Stomach (tissue), 19 donors: ENCODE measurements around the gene ZNF324. TPM values are rescaled to one million over a fixed set of nuclear protein-coding genes. Genes with fewer than 3 reads are reported as not detected.
A peak's percentile ranks its signal among the peaks of the same experiment; 100 is the strongest.

Source experiments
- DNase-seq, 2 donors: peaks; one replicate each; pipeline versions ENCODE4 v3.0.0 to v3.0.0-alpha.2; 2013 to 2019
- H3K27ac ChIP-seq, 5 donors: fragments of 200-600 bp in 4 of 5; sonication (generic) in 4 of 5; one replicate each; pipeline ENCODE4 v1.5.1; 2013 to 2019; ENCODE audit warnings: mild to moderate bottlenecking in 1 of 5, moderate library complexity in 1 of 5
- H3K27me3 ChIP-seq, 3 donors: fragments of 200-600 bp; sonication (generic); one replicate each; pipeline ENCODE4 v1.5.1; 2017 to 2019; ENCODE audit warnings: mixed run types in 1 of 3
- H3K36me3 ChIP-seq, 4 donors: fragments of 200-600 bp; sonication (generic); 1 replicate in 3 of 4; 2 replicates in 1 of 4; pipeline ENCODE4 v1.5.1; 2016 to 2019
- H3K4me1 ChIP-seq, 4 donors: fragments of 200-600 bp; sonication (generic); one replicate each; pipeline ENCODE4 v1.5.1; 2016 to 2019
- H3K4me3 ChIP-seq, 4 donors: fragments of 200-600 bp; sonication (generic) in 3 of 4; one replicate each; pipeline ENCODE4 v1.5.1; 2016 to 2019; ENCODE audit warnings: mild to moderate bottlenecking in 1 of 4
- H3K9me3 ChIP-seq, 4 donors: fragments of 200-600 bp; sonication (generic); one replicate each; pipeline ENCODE4 v1.5.1; 2016 to 2019
- CTCF ChIP-seq, 7 experiments: fragments of 450-650 bp in 4 of 7; fragments of 200-600 bp in 3 of 7; sonication (generic) in 3 of 7; IDR thresholded peaks; one replicate each; pipeline ENCODE4 v1.5.1; 2016 to 2019; ENCODE audit warnings: antibody characterized with exemption in 7 of 7, control low read depth in 2 of 7, mild to moderate bottlenecking in 1 of 7
- EP300 ChIP-seq: sonication (generic); formaldehyde crosslinking; IDR thresholded peaks from one replicate; pipeline ENCODE4 v1.6.1; 2017; ENCODE audit warnings: antibody characterized with exemption
- POLR2A ChIP-seq, 4 donors: fragments of 450-650 bp; IDR thresholded peaks; one replicate each; pipeline ENCODE4 v1.6.1; 2016; ENCODE audit warnings: antibody characterized with exemption in 4 of 4, control low read depth in 2 of 4, mild to moderate bottlenecking in 1 of 4, moderate library complexity in 1 of 4
- POLR2AphosphoS5 ChIP-seq, 3 donors: sonication (generic); formaldehyde crosslinking; IDR thresholded peaks; one replicate each; pipeline ENCODE4 v1.6.1; 2016; ENCODE audit warnings: antibody characterized with exemption in 3 of 3
- WGBS, 5 donors: extraction: QIAGEN DNeasy Blood & Tissue Kit in 3 of 5; methylation state at CpG; one replicate each; pipeline versions ENCODE4 v1.1.5 to v1.1.7; 2013 to 2018; 5-methylcytosine and 5-hydroxymethylcytosine counted together
- intact Hi-C: fragments of 100-400 bp; cut with DNase I; formaldehyde crosslinking; loops from one replicate; pipeline ENCODE4 v1.15.1; 2023; ENCODE audit warnings: low total_unique reads
- long read RNA-seq, 10 donors: transcript quantifications; one replicate each; lab custom pipeline, GENCODE V29; 2026
- polyA plus RNA-seq, 3 donors: library from polyadenylated mRNA; stranded (reverse); fragments of 200-250 nt; gene quantifications; one replicate each; pipeline ENCODE4 v1.2.3, GENCODE V29; 2013
- total RNA-seq, 5 donors: library from RNA; depleted of rRNA; stranded (reverse); fragments of >200 nt; gene quantifications; one replicate each; pipeline versions ENCODE4 v1.1.0 to v1.2.3, GENCODE V29; 2014 to 2016
- donor health status: healthy with polysubstance abuse.
- donor health status: Bipolar disorder and iron deficiency.
- donor health status: healthy.

ZNF324 gene
- total RNA-seq = 10 to 100 TPM in 1 of 5 donors, 1 to 10 TPM in 4; 5.8 to 11.9 (median 8.5) TPM
- polyA plus RNA-seq = 1 to 10 TPM; 1.7 to 3.0 (median 2.3) TPM
- long read RNA-seq, donor 1, partial matches to known transcripts = 0 of 1 reads
- long read RNA-seq, donor 1, other reads (novel, unspliced or antisense) = 0 of 1 reads
- long read RNA-seq, donor 2, partial matches to known transcripts = 0 of 1 reads
- long read RNA-seq, donor 2, other reads (novel, unspliced or antisense) = 0 of 1 reads
- long read RNA-seq, donor 3, partial matches to known transcripts = 0 of 1 reads
- long read RNA-seq, donor 3, other reads (novel, unspliced or antisense) = 0 of 1 reads
- long read RNA-seq, donor 4 = 0 reads
- long read RNA-seq, donor 5, partial matches to known transcripts = 0 of 3 reads
- long read RNA-seq, donor 5, other reads (novel, unspliced or antisense) = 0 of 3 reads
- long read RNA-seq, donor 6, transcript ZNF324-201 (4 exons, 3,000 nt) = major isoform, 5 of 5 reads
- long read RNA-seq, donor 6, partial matches to known transcripts = 0 of 5 reads
- long read RNA-seq, donor 6, other reads (novel, unspliced or antisense) = 0 of 5 reads
- long read RNA-seq, donor 7, partial matches to known transcripts = 0 of 2 reads
- long read RNA-seq, donor 7, other reads (novel, unspliced or antisense) = 0 of 2 reads
- long read RNA-seq, donor 8, partial matches to known transcripts = 0 of 1 reads
- long read RNA-seq, donor 8, other reads (novel, unspliced or antisense) = 0 of 1 reads
- long read RNA-seq, donor 9, partial matches to known transcripts = 0 of 1 reads
- long read RNA-seq, donor 9, other reads (novel, unspliced or antisense) = 0 of 1 reads
- long read RNA-seq, donor 10 = 0 reads

GRCh38 chr19:58466760-58467589 lies at the start of gene ZNF324:
Gene ZNF324, plus strand, starts transcription at chr19:58467080. Its CDS starts 2,106 bp downstream, at chr19:58469186.
- DNase-seq = peak; percentile 99
- H3K4me3 ChIP-seq = peak within 1 kb of the TSS; percentile 87 to 100 (median 99)
- H3K4me1 ChIP-seq = peaks cover 14 to 26% (median 23%) of the 10 kb centered on the region in 4 donors
- no peaks in the 10 kb centered on the region for H3K9me3 ChIP-seq
- WGBS, 5 donors = 0 to 1% (median 0%) methylated on average over 24 to 92 of the region's 92 CpGs
- no peaks in the 10 kb centered on the region for H3K27me3 ChIP-seq
- intact Hi-C loops = no loop called here
- TF ChIP-seq CTCF (IDR thresholded peaks at IDR 0.05) (no peak), POLR2A (IDR thresholded peaks at IDR 0.05) (no peak), POLR2AphosphoS5 (IDR thresholded peaks at IDR 0.05) (peak; percentile 68 to 94 (median 81))
- peaks cover 17 to 28% (median 27%) of the 10 kb centered on the region in 4 donors for H3K36me3 ChIP-seq
- peak within 1 kb of the TSS; percentile 80 to 88 (median 84) for H3K27ac ChIP-seq

GRCh38 chr19:58428617-58429016 lies 38.3 kb upstream of the ZNF324 start:
- peaks cover 51 to 99% (median 82%) of the 10 kb centered on the region in 4 donors for H3K9me3 ChIP-seq
- TF ChIP-seq EP300 (no peak), POLR2AphosphoS5 (IDR thresholded peaks at IDR 0.05) (no peak), POLR2A (IDR thresholded peaks at IDR 0.05) (no peak), CTCF (IDR thresholded peaks at IDR 0.05) (no peak)
- intact Hi-C loops = no loop called here
- no peak overlapping the region for H3K27ac ChIP-seq
- H3K4me3 ChIP-seq = no peak overlapping the region
- no peaks in the 10 kb centered on the region for H3K4me1 ChIP-seq
- DNase-seq = no peak
- peaks cover 3 to 53% (median 21%) of the 10 kb centered on the region in 4 donors for H3K36me3 ChIP-seq
- H3K27me3 ChIP-seq = no peaks in the 10 kb centered on the region
- 70 to 97% (median 75%) methylated on average over 1 of the region's 1 CpG for WGBS, 5 donors

GRCh38 chr19:58429745-58430144 lies 37.1 kb upstream of the ZNF324 start:
- no peaks in the 10 kb centered on the region for H3K27me3 ChIP-seq
- H3K9me3 ChIP-seq = peaks cover 62 to 100% (median 92%) of the 10 kb centered on the region in 4 donors
- H3K4me3 ChIP-seq = no peak overlapping the region
- H3K27ac ChIP-seq = no peak overlapping the region
- H3K36me3 ChIP-seq = peaks cover 15 to 64% (median 32%) of the 10 kb centered on the region in 4 donors
- DNase-seq = no peak
- no peaks in the 10 kb centered on the region for H3K4me1 ChIP-seq
- TF ChIP-seq EP300 (no peak), POLR2AphosphoS5 (IDR thresholded peaks at IDR 0.05) (no peak), CTCF (IDR thresholded peaks at IDR 0.05) (no peak), POLR2A (IDR thresholded peaks at IDR 0.05) (no peak)
- intact Hi-C loops = no loop called here

- peaks cover 79 to 100% (median 99%) of the 10 kb centered on the region in 4 donors for H3K9me3 ChIP-seq
- no peaks in the 10 kb centered on the region for H3K27me3 ChIP-seq
- intact Hi-C loops = no loop called here
- no peak overlapping the region for H3K27ac ChIP-seq
- no peak overlapping the region for H3K4me3 ChIP-seq
- peaks cover 0 to 6% (median 4%) of the 10 kb centered on the region in 4 donors for H3K4me1 ChIP-seq
- 89 to 98% (median 97%) methylated on average over 2 of the region's 2 CpGs for WGBS, 5 donors
- no peak for TF ChIP-seq CTCF (IDR thresholded peaks at IDR 0.05)
- no peak for TF ChIP-seq POLR2AphosphoS5 (IDR thresholded peaks at IDR 0.05)
- peaks cover 37 to 92% (median 66%) of the 10 kb centered on the region in 4 donors for H3K36me3 ChIP-seq
- DNase-seq = no peak
Observed at GRCh38 chr19:58434217-58434616, 32.7 kb upstream of the ZNF324 start.
